Psoas muscle (tissue), 8 donors: Measurements from ENCODE around the gene PKDCC. TPM values are rescaled to one million over a fixed set of nuclear protein-coding genes. Genes with fewer than 3 reads are reported as not detected.

Experiments used
- ATAC-seq, 4 donors: fragments of 200-7000 bp; cut with Tn5 transposase; one replicate each; pipeline ENCODE4 v1.9.1; 2020; ENCODE audit warnings: moderate library complexity in 3 of 4, mild to moderate bottlenecking in 2 of 4
- DNase-seq, 2 donors: peaks; one replicate each; pipeline ENCODE4 v3.0.0-alpha.2; 2020
- H3K27ac ChIP-seq: fragments of 200-600 bp; one replicate; pipeline ENCODE4 v1.8.0; 2022
- H3K27me3 ChIP-seq, 3 donors: fragments of 200-600 bp in 1 of 3; one replicate each; pipeline versions ENCODE4 v1.6.1 to v1.8.0; 2013 to 2022; ENCODE audit warnings: low read length in 2 of 3, mild to moderate bottlenecking in 2 of 3, moderate library complexity in 1 of 3; ENCODE audit not compliant: insufficient read depth in 3 of 3
- H3K36me3 ChIP-seq, 2 donors: fragments of 200-600 bp in 1 of 2; one replicate each; pipeline versions ENCODE4 v1.6.1 to v1.8.0; 2013 to 2022; ENCODE audit warnings: low read depth in 1 of 2, mild to moderate bottlenecking in 1 of 2, moderate library complexity in 1 of 2; ENCODE audit not compliant: insufficient read depth in 1 of 2
- H3K4me1 ChIP-seq: fragments of 200-600 bp; one replicate; pipeline ENCODE4 v1.8.0; 2022
- H3K4me3 ChIP-seq: fragments of 200-600 bp; one replicate; pipeline ENCODE4 v1.8.0; 2022; ENCODE audit warnings: mild to moderate bottlenecking
- H3K9me3 ChIP-seq: fragments of 200-600 bp; one replicate; pipeline ENCODE4 v1.8.0; 2022
- WGBS, 3 donors: extraction: QIAGEN DNeasy Blood & Tissue Kit; methylation state at CpG; one replicate each; pipeline versions ENCODE4 v1.1.6 to v1.1.7; 2013; 5-methylcytosine and 5-hydroxymethylcytosine counted together
- intact Hi-C, 2 donors: fragments of 100-400 bp; cut with DNase I; formaldehyde crosslinking; loops; one replicate each; pipeline versions ENCODE4 v1.11.0 to v1.14.2; 2022
- polyA plus RNA-seq, 3 donors: library from polyadenylated mRNA; stranded (reverse); fragments of 200-250 nt; gene quantifications; one replicate each; pipeline ENCODE4 v1.2.3, GENCODE V29; 2013
- total RNA-seq, 4 donors: library from RNA; stranded (reverse); fragmentation: NEBNext Ultra II Directional in 2 of 4; extraction: Animal tissue kit (Norgen Biotek cat#: 25700) in 2 of 4; gene quantifications; one replicate each; pipeline versions ENCODE4 v1.2.1 to v1.2.4, GENCODE V29; 2021 to 2023
- TF ChIP-seq, protein P1 (sequence below): fragments of 200-600 bp; IDR thresholded peaks from one replicate; pipeline ENCODE4 v1.8.0; 2022; ENCODE audit warnings: antibody characterized with exemption
- donor health status: healthy with polysubstance abuse.
- donor health status: DM: no; HTN: no; CAD: no; lungs with moderate emphysema.
- donor health status: Bipolar disorder and iron deficiency.
- donor health status: healthy.
- donor health status: DM: yes; HTN: yes; CAD: no.
- donor health status: DM: no; HTN: no; CAD: no.
- donor health status: DM: no; HTN: no; CAD: no.
- donor health status: DM: yes; HTN: yes; CAD: no.

PKDCC gene
- total and polyA plus RNA-seq, 7 donors: 45.6 to 209 (median 153) TPM

DNA sequence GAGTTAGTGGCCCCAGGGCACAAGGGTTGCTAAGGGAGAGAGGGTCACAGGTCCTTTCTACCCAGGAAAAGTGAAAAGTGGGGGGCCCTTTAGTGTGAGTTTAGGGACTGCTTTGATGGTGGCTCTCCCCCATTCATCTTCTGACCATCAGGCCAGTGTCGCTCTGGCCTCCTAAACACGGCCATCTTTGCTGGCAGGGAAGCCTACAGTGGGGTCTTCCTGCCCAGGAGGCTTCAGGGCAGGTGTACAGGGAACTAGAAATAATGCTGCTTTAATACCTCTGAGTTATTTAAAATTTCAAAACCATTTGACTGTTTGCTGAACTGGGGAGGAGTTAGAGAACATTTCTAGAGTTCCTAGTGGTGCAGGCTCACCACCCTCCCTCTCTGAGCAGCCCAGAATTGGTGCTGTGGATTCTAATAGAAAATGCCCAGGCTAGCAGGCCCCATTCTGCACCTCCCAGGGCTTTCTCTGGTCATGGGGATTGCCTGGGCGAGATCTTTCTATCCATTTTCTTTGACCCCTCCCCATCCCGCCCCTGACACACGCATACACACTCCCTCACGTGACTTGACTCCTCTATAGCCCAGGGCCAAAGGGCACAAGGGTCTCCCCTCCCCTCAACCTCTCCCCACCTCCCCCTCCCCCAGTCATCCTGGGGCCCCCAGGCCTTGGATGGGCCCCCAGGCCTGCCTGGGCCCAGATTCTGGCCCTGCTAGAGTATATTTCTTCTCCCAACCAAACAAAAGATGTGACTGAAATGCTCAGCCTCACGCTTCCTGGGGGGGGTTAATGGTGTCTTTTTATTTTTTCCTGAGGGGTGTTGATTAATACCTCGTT, 3.1 kb downstream of the PKDCC start:
- Histone ChIP-seq H3K27ac (peak overlapping the region; percentile 94), H3K4me1 (peaks cover 61% of the 10 kb centered on the region), H3K4me3 (peak overlapping the region; percentile 95), H3K27me3 (no peaks in the 10 kb centered on the region), H3K9me3 (no peaks in the 10 kb centered on the region), H3K36me3 (peaks cover 0 to 14% of the 10 kb centered on the region in 2 donors)
- DNase-seq: no peak
- intact Hi-C loops: loop anchor here in 1 of 2 donors (5.0 kb wide), 1 partner anchor 124 kb away; no protein-coding TSS in a partner anchor
- no peak for ATAC-seq
- 33 to 73% (median 47%) methylated on average over 8 of the region's 8 CpGs for WGBS, 3 donors
- TF ChIP-seq, protein P1, sequence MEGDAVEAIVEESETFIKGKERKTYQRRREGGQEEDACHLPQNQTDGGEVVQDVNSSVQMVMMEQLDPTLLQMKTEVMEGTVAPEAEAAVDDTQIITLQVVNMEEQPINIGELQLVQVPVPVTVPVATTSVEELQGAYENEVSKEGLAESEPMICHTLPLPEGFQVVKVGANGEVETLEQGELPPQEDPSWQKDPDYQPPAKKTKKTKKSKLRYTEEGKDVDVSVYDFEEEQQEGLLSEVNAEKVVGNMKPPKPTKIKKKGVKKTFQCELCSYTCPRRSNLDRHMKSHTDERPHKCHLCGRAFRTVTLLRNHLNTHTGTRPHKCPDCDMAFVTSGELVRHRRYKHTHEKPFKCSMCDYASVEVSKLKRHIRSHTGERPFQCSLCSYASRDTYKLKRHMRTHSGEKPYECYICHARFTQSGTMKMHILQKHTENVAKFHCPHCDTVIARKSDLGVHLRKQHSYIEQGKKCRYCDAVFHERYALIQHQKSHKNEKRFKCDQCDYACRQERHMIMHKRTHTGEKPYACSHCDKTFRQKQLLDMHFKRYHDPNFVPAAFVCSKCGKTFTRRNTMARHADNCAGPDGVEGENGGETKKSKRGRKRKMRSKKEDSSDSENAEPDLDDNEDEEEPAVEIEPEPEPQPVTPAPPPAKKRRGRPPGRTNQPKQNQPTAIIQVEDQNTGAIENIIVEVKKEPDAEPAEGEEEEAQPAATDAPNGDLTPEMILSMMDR: no peak

GRCh38 chr2:42051543-42052235, 3.9 kb downstream of the PKDCC start:
- TF ChIP-seq, protein P1: no peak
- DNase-seq (no peak), ATAC-seq (no peak)
- peak overlapping the region; percentile 95 for H3K4me3 ChIP-seq
- H3K4me1 ChIP-seq: peaks cover 67% of the 10 kb centered on the region
- peaks cover 0 to 20% of the 10 kb centered on the region in 2 donors for H3K36me3 ChIP-seq
- intact Hi-C loops: loop anchor here (2.0 to 5.0 kb wide), 2 partner anchors 124 to 125 kb away; no protein-coding TSS in a partner anchor
- H3K9me3 ChIP-seq: no peaks in the 10 kb centered on the region
- 32 to 68% (median 49%) methylated on average over 11 of the region's 11 CpGs for WGBS, 3 donors
- peak overlapping the region; percentile 94 for H3K27ac ChIP-seq
- H3K27me3 ChIP-seq: no peaks in the 10 kb centered on the region

GRCh38 chr2:42052702-42053481, 5.1 kb downstream of the PKDCC start:
- H3K27me3 ChIP-seq: no peaks in the 10 kb centered on the region
- no peak for DNase-seq
- peak overlapping the region; percentile 94 for H3K27ac ChIP-seq
- intact Hi-C loops: loop anchor here (2.0 to 5.0 kb wide), 2 partner anchors 126 kb away; no protein-coding TSS in a partner anchor
- H3K36me3 ChIP-seq: peaks cover 0 to 32% of the 10 kb centered on the region in 2 donors
- WGBS, 3 donors: 40 to 72% (median 53%) methylated on average over 14 of the region's 14 CpGs
- no peaks in the 10 kb centered on the region for H3K9me3 ChIP-seq
- H3K4me3 ChIP-seq: peak overlapping the region; percentile 95
- TF ChIP-seq, protein P1: no peak
- peaks cover 73% of the 10 kb centered on the region for H3K4me1 ChIP-seq
- ATAC-seq: peak in 3 of 4 donors; percentile 6 to 20 (median 7)

DNA sequence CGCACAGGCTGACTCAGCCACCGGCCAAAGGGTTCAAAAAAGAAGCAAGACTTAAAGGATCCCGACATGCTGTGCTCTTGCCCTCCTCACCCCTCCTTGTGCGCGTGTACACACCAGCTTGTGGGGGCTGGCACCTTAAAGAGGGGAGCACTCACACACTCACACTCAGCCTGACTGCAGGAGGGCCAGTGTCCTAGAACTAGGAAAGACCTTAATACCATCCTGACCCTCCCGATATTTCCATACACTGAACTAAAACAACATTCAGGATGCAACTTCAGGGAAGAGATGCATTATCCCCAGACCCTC, 5.6 kb downstream of the PKDCC start:
- intact Hi-C loops: loop anchor here (2.0 to 5.0 kb wide), 2 partner anchors 126 to 127 kb away; no protein-coding TSS in a partner anchor
- DNase-seq (no peak), ATAC-seq (no peak)
- Histone ChIP-seq H3K27ac (peak overlapping the region; percentile 94), H3K27me3 (no peaks in the 10 kb centered on the region), H3K4me1 (peaks cover 76% of the 10 kb centered on the region), H3K9me3 (no peaks in the 10 kb centered on the region), H3K4me3 (peak overlapping the region; percentile 95), H3K36me3 (peaks cover 0 to 37% of the 10 kb centered on the region in 2 donors)
- 34 to 51% (median 45%) methylated on average over 6 of the region's 6 CpGs for WGBS, 3 donors
- TF ChIP-seq, protein P1: no peak
